T-cell (primary cell): ENCODE results near the gene SLFN12. TPM values are rescaled to one million over a fixed set of nuclear protein-coding genes. Genes with fewer than 3 reads are reported as not detected.

ENCODE experiments used
- ATAC-seq, 4 experiments: fragments of 200-7000 bp in 3 of 4; fragments of 150-1000 bp in 1 of 4; cut with Tn5 transposase; replicated peaks in 1 of 4; 1 replicate in 3 of 4; 2 replicates in 1 of 4; pipeline ENCODE4 v1.10.0; 2021; ENCODE audit warnings: moderate library complexity in 3 of 4, mild to moderate bottlenecking in 2 of 4, moderate number of reproducible peaks in 1 of 4
- CTCF ChIA-PET, 2 donors: fragments of 300-600 bp; sonication (Branson Sonifier 250); formaldehyde crosslinking; loops; one replicate each; lab custom pipeline; 2022; ENCODE audit warnings: antibody characterized with exemption in 2 of 2; lab: Charles Lee
- POLR2A ChIA-PET, 2 donors: fragments of 300-600 bp; sonication (Branson Sonifier 250); formaldehyde crosslinking; loops; one replicate each; lab custom pipeline; 2022; ENCODE audit warnings: antibody characterized with exemption in 2 of 2; lab: Charles Lee
- DNase-seq, 35 experiments: peaks; one replicate each; pipeline versions ENCODE4 v3.0.0 to v3.0.0-alpha.2; 2013 to 2023
- H3K27ac ChIP-seq: one replicate; pipeline ENCODE4 v1.5.1; 2013; ENCODE audit warnings: low read length
- H3K27me3 ChIP-seq, 2 experiments: replicated peaks in 1 of 2; 1 replicate in 1 of 2; 2 replicates in 1 of 2; pipeline versions ENCODE4 v1.6.1 to v1.7.0; 2013; ENCODE audit warnings: low read length in 1 of 2, mixed read lengths in 1 of 2; ENCODE audit not compliant: control insufficient read depth in 2 of 2, insufficient read depth in 2 of 2; ENCODE audit errors: extremely low read depth in 1 of 2
- H3K36me3 ChIP-seq, 2 donors: 1 replicate in 1 of 2; 2 replicates in 1 of 2; pipeline versions ENCODE4 v1.6.1 to v1.7.0; 2013; ENCODE audit warnings: low read length in 1 of 2; ENCODE audit not compliant: control insufficient read depth in 2 of 2, insufficient read depth in 1 of 2; ENCODE audit errors: extremely low read depth in 1 of 2
- H3K4me1 ChIP-seq, 2 experiments: 1 replicate in 1 of 2; 2 replicates in 1 of 2; pipeline versions ENCODE4 v1.6.1 to v1.7.0; 2013; ENCODE audit warnings: low read length in 2 of 2, mixed read lengths in 1 of 2; ENCODE audit not compliant: insufficient read depth in 2 of 2, control insufficient read depth in 1 of 2; ENCODE audit errors: extremely low read depth in 1 of 2
- H3K4me3 ChIP-seq, 2 donors: 1 replicate in 1 of 2; 2 replicates in 1 of 2; pipeline versions ENCODE4 v1.5.1 to v1.7.0; 2013; ENCODE audit warnings: mild to moderate bottlenecking in 2 of 2, low read length in 1 of 2, moderate library complexity in 1 of 2; ENCODE audit not compliant: control insufficient read depth in 1 of 2; ENCODE audit errors: extremely low read depth in 1 of 2
- H3K9me3 ChIP-seq: 2 replicates; pipeline ENCODE4 v1.7.0; 2013
- H3K27ac Mint-ChIP-seq, 2 donors: one replicate each; pipeline ENCODE4 v1.8.0; 2020 to 2021; ENCODE audit warnings: mild to moderate bottlenecking in 2 of 2, mixed read lengths in 2 of 2
- H3K27me3 Mint-ChIP-seq, 2 donors: one replicate each; pipeline ENCODE4 v1.8.0; 2021 to 2022; ENCODE audit warnings: mixed read lengths in 2 of 2
- H3K36me3 Mint-ChIP-seq: one replicate; pipeline ENCODE4 v1.8.0; 2021; ENCODE audit warnings: mixed read lengths
- H3K4me1 Mint-ChIP-seq, 3 donors: one replicate each; pipeline ENCODE4 v1.8.0; 2020 to 2022; ENCODE audit warnings: mixed read lengths in 3 of 3, mild to moderate bottlenecking in 1 of 3
- H3K4me3 Mint-ChIP-seq, 3 donors: one replicate each; pipeline ENCODE4 v1.8.0; 2020 to 2022; ENCODE audit warnings: mild to moderate bottlenecking in 3 of 3, mixed read lengths in 3 of 3, moderate library complexity in 3 of 3
- H3K9me3 Mint-ChIP-seq, 3 donors: one replicate each; pipeline ENCODE4 v1.8.0; 2020 to 2022; ENCODE audit warnings: mixed read lengths in 3 of 3
- WGBS: methylation state at CpG from one replicate; pipeline ENCODE4 v1.1.5; 2013; ENCODE audit warnings: missing lambda C conversion rate; ENCODE audit not compliant: insufficient coverage; 5-methylcytosine and 5-hydroxymethylcytosine counted together
- total RNA-seq, 35 experiments: library from RNA in 6 of 35; stranded (reverse) in 6 of 35; fragments of 120-200 nt in 1 of 35; gene quantifications; one replicate each; pipeline versions ENCODE4 v1.2.1 to v1.2.4 and lab custom pipeline; 2013 to 2026

SLFN12 gene
- total RNA-seq, result 1 to 10 TPM; 4.9 to 8.1 (median 7.1) TPM
- total RNA-seq (2013), result 10.4 TPM
- 1.4 to 18.1 (median 5.6) reads per million in 29 experiments for total RNA-seq (lab: John Stamatoyannopoulos, UW)

GRCh38 chr17:35432176-35433074 lies at the start of gene SLFN12:
SLFN12 (minus strand) TSS chr17:35432500; CDS start chr17:35423028, 9,472 bp downstream.
- peak; percentile 20 to 81 (median 51) for DNase-seq
- Mint-ChIP-seq H3K9me3 (no peaks in the 10 kb centered on the region), H3K4me1 (peaks cover 51 to 58% (median 56%) of the 10 kb centered on the region in 3 donors), H3K4me3 (peak within 1 kb of the TSS; percentile 95 to 98 (median 96)), H3K36me3 (no peaks in the 10 kb centered on the region), H3K27me3 (no peaks in the 10 kb centered on the region), H3K27ac (peak within 1 kb of the TSS; percentile 94 to 98)
- Histone ChIP-seq H3K4me3 (peak within 1 kb of the TSS; percentile 67 to 93), H3K9me3 (no peaks in the 10 kb centered on the region), H3K36me3 (no peaks in the 10 kb centered on the region), H3K4me1 (peaks cover 21 to 32% of the 10 kb centered on the region in 2 experiments), H3K27me3 (no peaks in the 10 kb centered on the region), H3K27ac (peak within 1 kb of the TSS; percentile 66)
- peak; percentile 80 to 95 (median 85) for ATAC-seq
- WGBS, result 2% methylated on average over 16 of the region's 22 CpGs
- POLR2A ChIA-PET, result interaction anchor here in 1 of 2 donors (1.0 kb wide), 1 partner anchor 16 kb away, joined by 3 read pairs; the partner anchor contains the start of gene SLFN13
- CTCF ChIA-PET, result interaction anchor here in 1 of 2 donors (0.7 to 1.5 kb wide), 4 partner anchors 89 to 119 kb away, joined by 3 to 9 read pairs (median 6); no protein-coding TSS in a partner anchor

- Mint-ChIP-seq H3K9me3 (peaks cover 4 to 15% (median 11%) of the 10 kb centered on the region in 3 donors), H3K27me3 (no peaks in the 10 kb centered on the region), H3K36me3 (peaks cover 91% of the 10 kb centered on the region), H3K4me1 (peaks cover 39 to 60% (median 42%) of the 10 kb centered on the region in 3 donors), H3K4me3 (no peak overlapping the region), H3K27ac (no peak overlapping the region)
- Histone ChIP-seq H3K27ac (no peak overlapping the region), H3K36me3 (peaks cover 0 to 46% of the 10 kb centered on the region in 2 donors), H3K4me1 (peaks cover under 1 to 2% of the 10 kb centered on the region in 2 experiments), H3K9me3 (peaks cover 4% of the 10 kb centered on the region), H3K4me3 (no peak overlapping the region), H3K27me3 (no peaks in the 10 kb centered on the region)
- ChIA-PET CTCF (no interaction called here), POLR2A (interaction anchor here in 1 of 2 donors (0.5 kb wide), 1 partner anchor 38 kb away, joined by 3 read pairs; no protein-coding TSS in a partner anchor)
- no peak for ATAC-seq
- WGBS, result 100% methylated on average over 1 of the region's 5 CpGs
- DNase-seq, result no peak
Observed at GRCh38 chr17:35479271-35479670, 47.0 kb upstream of the SLFN12 start.

- no peak for ATAC-seq
- POLR2A ChIA-PET, result interaction anchor here in 1 of 2 donors (0.6 kb wide), 1 partner anchor 13 kb away, joined by 3 read pairs; no protein-coding TSS in a partner anchor
- Histone ChIP-seq H3K4me3 (no peak overlapping the region), H3K36me3 (peaks cover 0 to 46% of the 10 kb centered on the region in 2 donors), H3K27me3 (no peaks in the 10 kb centered on the region), H3K4me1 (peaks cover 0 to 2% of the 10 kb centered on the region in 2 experiments), H3K9me3 (peaks cover 2% of the 10 kb centered on the region), H3K27ac (no peak overlapping the region)
- Mint-ChIP-seq H3K36me3 (peaks cover 93% of the 10 kb centered on the region), H3K27ac (peak overlapping the region in 1 of 2 donors; percentile 63), H3K27me3 (no peaks in the 10 kb centered on the region), H3K4me1 (peaks cover 36 to 57% (median 39%) of the 10 kb centered on the region in 3 donors), H3K4me3 (no peak overlapping the region), H3K9me3 (peaks cover 11 to 18% (median 11%) of the 10 kb centered on the region in 3 donors)
- CTCF ChIA-PET, result no interaction called here
- WGBS, result no CpG with 5 or more reads among the region's 5 CpGs
- DNase-seq, result no peak
Observed at GRCh38 chr17:35477248-35477647, 44.9 kb upstream of the SLFN12 start.

GRCh38 chr17:35476283-35476820 lies 44.1 kb upstream of the SLFN12 start:
- peaks cover 2% of the 10 kb centered on the region for H3K9me3 ChIP-seq

GRCh38 chr17:35468475-35468874 lies 36.2 kb upstream of the SLFN12 start:
- Mint-ChIP-seq H3K27me3 (no peaks in the 10 kb centered on the region), H3K4me3 (peak overlapping the region in 1 of 3 donors; percentile 64), H3K36me3 (peaks cover 54% of the 10 kb centered on the region), H3K4me1 (peaks cover 32 to 55% (median 38%) of the 10 kb centered on the region in 3 donors), H3K27ac (peak overlapping the region; percentile 89 to 90), H3K9me3 (peaks cover 0 to 21% (median 5%) of the 10 kb centered on the region in 3 donors)
- no peak overlapping the region for H3K4me3 ChIP-seq
- CTCF ChIA-PET, result no interaction called here
- H3K9me3 ChIP-seq, result no peaks in the 10 kb centered on the region
- no CpG with 5 or more reads among the region's 4 CpGs for WGBS
- DNase-seq, result no peak
- H3K4me1 ChIP-seq, result peaks cover 7 to 23% of the 10 kb centered on the region in 2 experiments
- peak in 1 of 4 experiments; percentile 13 for ATAC-seq
- no peaks in the 10 kb centered on the region for H3K27me3 ChIP-seq
- POLR2A ChIA-PET, result no interaction called here
- H3K27ac ChIP-seq, result peak overlapping the region; percentile 48
- peaks cover 0 to 6% of the 10 kb centered on the region in 2 donors for H3K36me3 ChIP-seq

More at GRCh38 chr17:35476283-35476820, 44.1 kb upstream of the SLFN12 start:
- peaks cover 11 to 18% (median 16%) of the 10 kb centered on the region in 3 donors for H3K9me3 Mint-ChIP-seq
- no peaks in the 10 kb centered on the region for H3K27me3 Mint-ChIP-seq
- CTCF ChIA-PET, result no interaction called here
- 100% methylated on average over 1 of the region's 2 CpGs for WGBS
- DNase-seq (no peak), ATAC-seq (no peak)
- peaks cover 0 to 42% of the 10 kb centered on the region in 2 donors for H3K36me3 ChIP-seq
- H3K4me3 Mint-ChIP-seq, result no peak overlapping the region
- peaks cover 90% of the 10 kb centered on the region for H3K36me3 Mint-ChIP-seq
- H3K27ac Mint-ChIP-seq, result peak overlapping the region; percentile 45 to 71
- H3K27ac ChIP-seq, result peak overlapping the region; percentile 5
- peaks cover 34 to 58% (median 34%) of the 10 kb centered on the region in 3 donors for H3K4me1 Mint-ChIP-seq
- POLR2A ChIA-PET, result interaction anchor here in 1 of 2 donors (0.7 kb wide), 1 partner anchor 32 kb away, joined by 3 read pairs; no protein-coding TSS in a partner anchor
- H3K4me1 ChIP-seq, result peaks cover 0 to 2% of the 10 kb centered on the region in 2 experiments
- no peak overlapping the region for H3K4me3 ChIP-seq
- no peaks in the 10 kb centered on the region for H3K27me3 ChIP-seq
